Skeletal muscle satellite cell (primary cell): ENCODE data around the gene LRRC4.

Experiments used
- H3K27me3 ChIP-seq: 2 replicates; pipeline ENCODE4 v1.7.0; 2013; ENCODE audit warnings: low read length; ENCODE audit not compliant: control insufficient read depth, insufficient read depth
- H3K36me3 ChIP-seq: 2 replicates; pipeline ENCODE4 v1.7.0; 2013; ENCODE audit warnings: mild to moderate bottlenecking, control low read depth, low read length; ENCODE audit not compliant: insufficient read depth
- H3K4me1 ChIP-seq: 2 replicates; pipeline ENCODE4 v1.7.0; 2013; ENCODE audit warnings: low read length; ENCODE audit not compliant: control insufficient read depth, insufficient read depth
- H3K4me2 ChIP-seq: 2 replicates; pipeline ENCODE4 v1.7.0; 2013; ENCODE audit warnings: mild to moderate bottlenecking, low read length
- H3K4me3 ChIP-seq: 2 replicates; pipeline ENCODE4 v1.7.0; 2013; ENCODE audit warnings: low read length
- H3K9ac ChIP-seq: 2 replicates; pipeline ENCODE4 v1.7.0; 2013; ENCODE audit warnings: mild to moderate bottlenecking, low read depth, low read length, moderate library complexity
- H3K9me3 ChIP-seq: replicated peaks from 2 replicates; pipeline ENCODE4 v1.7.0; 2013; ENCODE audit warnings: mild to moderate bottlenecking, control low read depth, low read length

The LRRC4 gene

DNA sequence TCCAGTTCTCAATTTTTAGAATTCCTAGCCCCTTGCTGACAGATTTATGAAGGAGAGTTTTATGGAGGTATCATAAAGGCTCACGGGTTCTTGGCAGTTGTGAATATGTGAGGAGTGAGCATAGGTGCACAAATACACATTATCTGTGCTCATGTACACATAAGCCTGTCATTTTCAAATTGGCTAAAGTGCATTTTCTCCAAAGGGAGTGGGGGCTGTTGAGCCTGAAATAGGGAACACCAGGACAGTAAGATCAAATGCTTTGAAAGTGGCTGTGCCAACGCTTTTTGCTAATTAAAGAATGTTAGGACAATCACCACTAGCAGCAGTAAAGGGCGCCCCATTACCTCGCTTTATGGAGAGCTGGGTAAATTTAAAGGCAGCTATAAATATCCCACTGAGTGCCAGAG, 8.3 kb upstream of the LRRC4 start:
- H3K27me3 ChIP-seq = no peaks in the 10 kb centered on the region
- no peaks in the 10 kb centered on the region for H3K9me3 ChIP-seq
- H3K4me3 ChIP-seq = no peak overlapping the region
- H3K4me2 ChIP-seq = no peak overlapping the region
- H3K9ac ChIP-seq = no peak overlapping the region
- peaks cover 6% of the 10 kb centered on the region for H3K36me3 ChIP-seq
- H3K4me1 ChIP-seq = peaks cover 31% of the 10 kb centered on the region

DNA sequence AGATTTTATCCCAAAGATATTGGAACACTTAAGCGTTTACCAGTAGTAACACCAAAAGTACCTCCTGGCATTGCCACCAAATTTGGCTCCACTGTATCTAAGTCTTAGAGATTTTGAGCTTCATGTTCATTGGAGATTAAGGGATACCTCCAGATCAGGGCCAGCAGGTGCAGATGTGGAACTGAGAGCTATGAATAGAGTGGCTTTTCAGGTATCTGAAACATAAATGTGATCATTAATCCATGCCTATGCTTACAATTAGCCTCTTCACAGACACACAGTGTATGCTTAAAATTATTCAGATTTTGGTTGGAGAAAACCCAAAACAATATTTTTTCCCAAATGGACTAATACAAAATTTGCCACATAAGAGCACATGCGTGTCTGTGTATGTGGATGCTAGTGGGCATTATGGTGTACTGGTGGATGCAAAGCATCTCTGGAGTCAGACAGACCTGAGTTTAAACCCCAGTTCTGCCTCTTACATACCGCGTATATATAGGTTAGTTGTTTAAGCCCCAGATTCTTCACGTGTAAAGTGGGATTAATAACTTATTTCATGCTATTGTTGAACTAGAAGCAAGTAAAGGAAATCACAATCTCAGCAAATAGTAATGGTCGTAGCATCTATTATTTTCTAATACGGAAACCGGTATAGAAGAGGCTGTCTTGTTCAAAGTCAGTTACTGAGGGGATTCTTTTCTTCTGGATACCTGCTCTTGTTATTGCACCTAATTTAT, 6.8 kb upstream of the LRRC4 start:
- no peak overlapping the region for H3K4me2 ChIP-seq
- no peaks in the 10 kb centered on the region for H3K27me3 ChIP-seq
- no peak overlapping the region for H3K9ac ChIP-seq
- H3K36me3 ChIP-seq = peaks cover 3% of the 10 kb centered on the region
- H3K9me3 ChIP-seq = no peaks in the 10 kb centered on the region
- peaks cover 33% of the 10 kb centered on the region for H3K4me1 ChIP-seq
- no peak overlapping the region for H3K4me3 ChIP-seq

DNA sequence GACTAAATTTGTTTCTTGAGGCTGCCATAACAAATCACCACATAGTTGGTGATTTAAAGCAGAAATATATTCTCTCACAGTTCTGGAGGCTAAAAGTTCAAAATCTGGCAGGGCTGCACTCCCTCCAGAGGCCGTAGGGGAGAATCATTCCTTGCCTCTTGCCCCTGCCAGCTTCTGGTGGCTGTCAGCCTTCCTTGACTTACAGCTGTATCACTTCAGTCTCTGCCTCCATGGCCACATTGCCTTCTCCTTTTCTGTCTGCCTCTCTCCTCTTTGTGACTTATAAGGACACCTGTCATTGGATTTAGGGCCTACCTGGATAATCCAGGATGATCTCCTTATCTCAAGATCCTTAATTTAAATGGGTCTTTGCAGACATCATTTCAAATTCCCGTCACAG, 5.8 kb upstream of the LRRC4 start:
- peaks cover 39% of the 10 kb centered on the region for H3K4me1 ChIP-seq
- H3K27me3 ChIP-seq = no peaks in the 10 kb centered on the region
- H3K4me3 ChIP-seq = no peak overlapping the region
- H3K36me3 ChIP-seq = no peaks in the 10 kb centered on the region
- H3K9me3 ChIP-seq = no peaks in the 10 kb centered on the region
- H3K9ac ChIP-seq = no peak overlapping the region
- H3K4me2 ChIP-seq = no peak overlapping the region

DNA sequence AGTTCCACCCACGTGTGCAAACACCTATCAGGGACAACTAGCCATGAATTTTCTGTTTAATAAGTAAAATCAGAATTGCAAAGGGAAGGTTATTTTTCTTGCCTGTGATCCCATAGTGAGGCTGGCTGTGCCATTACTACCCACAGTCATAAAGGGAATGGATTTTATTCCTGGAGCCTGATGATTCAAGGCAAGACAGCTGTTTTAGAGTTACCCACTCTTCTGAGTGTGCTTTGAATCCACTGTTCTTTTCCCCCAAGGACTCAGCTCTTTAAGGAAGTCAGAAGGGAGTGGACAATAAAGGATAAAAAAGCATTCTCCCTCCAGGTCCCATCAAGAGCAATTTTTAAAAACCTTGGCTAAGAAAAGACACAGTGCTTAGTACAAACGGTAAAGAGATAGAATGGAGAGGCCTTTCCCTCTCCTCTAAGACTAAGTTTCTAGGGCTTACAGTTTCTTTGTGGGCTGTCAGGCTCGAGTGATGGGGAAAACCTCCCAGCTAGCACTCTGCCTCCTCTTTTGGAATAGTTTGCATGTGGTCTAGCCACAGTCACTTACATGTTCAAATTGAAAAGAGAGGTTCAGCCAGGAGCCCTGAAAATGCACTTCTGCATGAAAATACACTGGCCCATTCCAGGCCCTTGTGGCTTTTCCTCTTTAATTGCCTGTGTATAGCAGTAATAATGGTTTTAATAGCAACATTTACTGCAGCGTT, 5.1 kb upstream of the LRRC4 start:
- no peak overlapping the region for H3K4me2 ChIP-seq
- H3K27me3 ChIP-seq = no peaks in the 10 kb centered on the region
- no peak overlapping the region for H3K4me3 ChIP-seq
- peaks cover 32% of the 10 kb centered on the region for H3K4me1 ChIP-seq
- no peaks in the 10 kb centered on the region for H3K36me3 ChIP-seq
- no peak overlapping the region for H3K9ac ChIP-seq
- no peaks in the 10 kb centered on the region for H3K9me3 ChIP-seq

DNA sequence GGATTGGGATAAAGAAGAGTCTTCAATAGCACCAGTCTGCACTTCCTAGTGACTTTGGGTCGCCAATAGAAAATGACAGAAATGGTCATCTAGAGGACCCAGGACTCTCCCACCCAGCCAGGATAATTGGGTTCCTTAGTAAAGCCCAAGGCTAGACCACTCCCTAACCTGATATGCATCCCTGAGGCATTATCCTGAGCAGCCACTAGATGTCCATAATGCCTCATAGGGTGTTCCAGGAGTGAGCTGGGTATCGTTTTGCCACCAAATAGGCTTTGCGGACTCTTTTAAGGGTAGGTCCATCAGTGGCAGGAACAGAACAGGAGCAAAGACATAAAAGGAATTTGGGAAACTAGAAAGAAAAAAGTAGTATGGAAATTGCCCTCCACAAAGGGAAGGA, 4.5 kb upstream of the LRRC4 start:
- Histone ChIP-seq H3K4me3 (no peak overlapping the region), H3K4me1 (peaks cover 26% of the 10 kb centered on the region), H3K27me3 (no peaks in the 10 kb centered on the region), H3K9ac (no peak overlapping the region), H3K4me2 (no peak overlapping the region), H3K9me3 (no peaks in the 10 kb centered on the region), H3K36me3 (no peaks in the 10 kb centered on the region)

DNA sequence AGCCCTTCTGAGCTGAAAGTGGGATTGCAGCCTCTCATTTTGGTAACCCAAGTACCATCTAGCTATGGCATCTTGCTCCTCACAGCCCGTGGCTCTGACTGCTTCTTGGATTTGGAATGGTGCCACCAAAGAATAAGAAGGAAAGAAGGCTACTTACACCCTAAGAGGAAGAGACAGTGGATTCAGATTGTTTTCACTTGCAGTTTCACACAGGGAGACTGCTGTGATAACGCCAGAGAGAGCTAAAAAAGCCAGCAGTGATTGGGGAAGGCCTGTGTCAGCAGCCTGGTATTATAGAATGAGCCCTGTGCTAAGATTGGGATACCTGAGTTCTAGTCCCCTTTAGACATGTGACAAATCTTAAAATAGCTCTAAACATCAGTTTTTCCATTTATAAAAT, 3.6 kb upstream of the LRRC4 start:
- Histone ChIP-seq H3K27me3 (no peaks in the 10 kb centered on the region), H3K9me3 (no peaks in the 10 kb centered on the region), H3K4me3 (no peak overlapping the region), H3K36me3 (no peaks in the 10 kb centered on the region), H3K4me2 (no peak overlapping the region), H3K4me1 (peaks cover 28% of the 10 kb centered on the region), H3K9ac (no peak overlapping the region)

DNA sequence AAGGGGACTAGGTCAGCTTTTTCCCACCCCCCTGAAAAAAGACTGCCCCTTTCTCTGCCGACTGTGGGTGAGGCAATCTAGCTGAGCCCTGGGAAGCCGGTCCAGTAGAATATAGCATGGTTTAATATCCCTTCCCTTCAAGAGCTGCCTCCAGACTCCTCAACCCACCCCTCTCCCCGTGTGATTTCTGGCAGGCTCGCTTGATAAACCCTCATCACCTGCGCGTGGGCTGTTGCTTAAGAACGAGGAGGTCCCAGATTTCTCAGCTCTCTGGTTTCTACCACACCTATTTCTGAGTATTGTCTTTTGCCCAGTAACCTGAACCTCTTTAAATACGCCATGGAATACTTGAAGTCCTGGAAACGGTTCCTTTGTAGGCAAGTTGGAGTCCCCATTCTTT, 2.0 kb upstream of the LRRC4 start:
- Histone ChIP-seq H3K27me3 (no peaks in the 10 kb centered on the region), H3K9me3 (no peaks in the 10 kb centered on the region), H3K4me1 (peaks cover 35% of the 10 kb centered on the region), H3K4me3 (no peak overlapping the region), H3K9ac (no peak overlapping the region), H3K36me3 (peaks cover 11% of the 10 kb centered on the region), H3K4me2 (peak overlapping the region; percentile 92)

DNA sequence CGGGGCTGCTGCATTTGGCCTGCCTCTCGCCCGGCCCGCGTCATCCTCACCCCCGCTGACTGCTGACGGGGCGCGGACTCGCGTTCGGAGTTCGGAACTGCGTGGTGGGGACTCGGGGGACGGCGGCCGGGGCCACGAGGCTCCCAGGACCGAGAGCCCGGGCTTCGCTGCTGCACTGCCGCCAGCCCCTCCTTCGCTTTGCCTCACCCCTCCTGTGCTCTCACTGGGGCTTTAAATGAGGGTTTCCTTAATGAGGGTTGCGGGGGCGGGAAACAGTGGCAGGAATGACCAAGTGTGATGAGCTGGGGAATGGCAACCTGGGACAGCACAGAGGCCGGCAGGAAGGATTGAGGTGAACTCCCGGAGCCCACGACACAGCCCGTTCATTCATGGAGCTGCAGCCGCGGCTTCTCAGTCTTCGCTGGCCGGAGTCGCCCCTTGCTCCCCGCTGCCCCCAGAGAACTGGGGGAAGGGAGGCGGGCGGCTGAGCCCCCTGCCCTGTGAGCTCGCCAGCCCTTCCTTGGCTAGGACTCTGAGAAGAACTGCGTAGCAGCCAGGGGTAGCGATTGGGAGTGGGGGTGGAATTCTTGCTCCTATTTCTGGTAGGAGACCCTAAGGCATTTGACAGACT, 1.5 kb upstream of the LRRC4 start:
- peaks cover 11% of the 10 kb centered on the region for H3K36me3 ChIP-seq
- peak overlapping the region; percentile 92 for H3K4me2 ChIP-seq
- peak overlapping the region; percentile 73 for H3K4me3 ChIP-seq
- H3K27me3 ChIP-seq = no peaks in the 10 kb centered on the region
- H3K9ac ChIP-seq = peak overlapping the region; percentile 72
- no peaks in the 10 kb centered on the region for H3K9me3 ChIP-seq
- peaks cover 41% of the 10 kb centered on the region for H3K4me1 ChIP-seq

DNA sequence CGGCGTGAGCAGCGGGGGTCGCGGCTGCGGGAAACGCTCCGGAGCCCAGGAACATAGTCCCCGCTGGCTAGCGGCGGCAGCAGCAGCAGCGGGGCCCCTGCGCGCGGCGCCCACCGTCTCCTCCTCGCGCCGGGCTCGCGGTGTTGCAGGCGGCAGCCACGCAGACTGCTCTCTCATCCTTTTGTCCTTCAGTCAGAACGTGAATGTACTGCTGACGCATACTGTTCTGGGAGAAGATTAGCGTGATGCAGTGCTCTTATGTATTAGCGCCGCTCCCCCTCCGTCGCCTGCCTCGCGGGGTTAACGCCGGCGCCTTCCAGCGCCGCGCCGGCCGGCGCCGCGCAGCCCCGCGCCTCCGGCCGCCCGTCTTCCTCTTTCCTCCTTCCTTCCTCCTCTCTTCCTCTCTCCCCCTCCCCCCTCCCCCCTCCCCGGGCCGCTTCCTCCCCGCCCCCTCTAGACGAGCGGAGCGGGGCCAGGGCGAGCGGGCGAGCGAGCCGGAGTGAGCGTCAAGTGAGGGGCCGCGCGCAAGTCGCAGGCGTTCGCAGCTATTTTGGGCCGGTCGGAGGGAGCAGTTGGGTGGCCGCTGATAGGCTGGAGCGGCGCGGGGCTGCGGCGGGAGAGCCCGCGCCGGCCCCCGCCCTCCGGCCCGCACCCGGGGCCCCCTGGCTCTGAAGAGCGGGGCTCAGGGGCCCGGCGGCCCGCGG, 816 bp upstream of the LRRC4 start:
- H3K9ac ChIP-seq = peak overlapping the region; percentile 72
- no peaks in the 10 kb centered on the region for H3K9me3 ChIP-seq
- peaks cover 11% of the 10 kb centered on the region for H3K36me3 ChIP-seq

DNA sequence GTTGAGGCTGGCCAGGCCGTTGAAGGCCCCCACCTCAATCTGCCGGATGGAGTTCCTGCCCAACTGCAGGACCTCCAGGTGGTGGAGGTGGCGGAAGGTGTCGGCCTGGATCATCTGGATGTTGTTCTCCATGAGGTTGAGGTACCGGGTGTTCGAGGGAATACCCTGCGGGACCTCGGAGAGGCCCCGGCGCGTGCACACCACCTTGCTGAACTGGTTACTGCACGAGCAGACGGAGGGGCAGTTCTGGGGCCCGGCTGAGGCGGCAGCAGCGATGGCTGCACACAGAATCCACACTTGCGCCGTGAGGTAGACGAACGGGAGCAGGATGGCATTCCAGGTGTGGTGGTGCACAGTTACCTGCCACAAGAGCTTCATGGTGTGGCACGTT, 979 bp downstream of the LRRC4 start:
- H3K27me3 ChIP-seq = no peaks in the 10 kb centered on the region
- H3K4me1 ChIP-seq = peaks cover 53% of the 10 kb centered on the region
- H3K4me3 ChIP-seq = peak overlapping the region; percentile 58
- peaks cover 11% of the 10 kb centered on the region for H3K36me3 ChIP-seq
- no peaks in the 10 kb centered on the region for H3K9me3 ChIP-seq
- no peak overlapping the region for H3K9ac ChIP-seq
- H3K4me2 ChIP-seq = peak overlapping the region; percentile 92

More for the DNA sequence above, 816 bp upstream of the LRRC4 start:
- Histone ChIP-seq H3K4me3 (peak overlapping the region; percentile 73), H3K4me1 (peaks cover 47% of the 10 kb centered on the region), H3K27me3 (no peaks in the 10 kb centered on the region), H3K4me2 (peak overlapping the region; percentile 92)

DNA sequence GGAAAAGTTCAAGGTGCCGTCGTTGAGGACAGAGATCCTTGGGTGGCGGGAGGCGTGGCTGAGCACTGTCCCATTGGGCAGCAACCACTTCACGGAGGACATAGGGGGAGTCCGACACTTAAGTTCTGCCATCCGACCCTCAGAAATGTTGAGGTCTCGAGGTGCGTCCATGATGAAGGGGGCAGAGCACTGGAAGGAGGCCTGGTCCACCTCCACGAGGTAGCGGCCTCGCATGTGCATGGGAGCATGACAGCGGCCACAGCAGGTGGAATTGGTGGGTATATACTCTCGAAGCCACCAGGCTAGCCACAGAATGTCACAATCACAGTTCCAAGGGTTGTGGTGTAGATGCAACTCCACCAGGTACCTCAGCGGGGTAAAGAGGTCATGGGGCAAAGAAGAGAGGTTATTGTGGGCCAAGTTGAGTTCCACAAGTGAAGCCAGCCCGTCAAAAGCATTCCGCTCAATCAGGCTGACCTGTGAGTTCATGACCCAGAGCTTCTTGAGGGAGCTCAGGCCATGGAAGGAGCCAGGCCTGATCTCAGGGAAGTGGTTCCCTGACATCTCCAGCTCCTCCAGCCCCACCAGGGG, 1.7 kb downstream of the LRRC4 start:
- Histone ChIP-seq H3K4me1 (peaks cover 58% of the 10 kb centered on the region), H3K9me3 (no peaks in the 10 kb centered on the region), H3K27me3 (no peaks in the 10 kb centered on the region), H3K4me3 (no peak overlapping the region), H3K9ac (no peak overlapping the region), H3K4me2 (no peak overlapping the region), H3K36me3 (peaks cover 11% of the 10 kb centered on the region)
